ENCODE data around the gene EXD1. TPM values are rescaled to one million over a fixed set of nuclear protein-coding genes. Genes with fewer than 3 reads are reported as not detected.

EXD1 gene
- total and polyA plus RNA-seq, 9 of the 15 experiments (the other 6 are each of a cell fraction or from before 2014, with no cell fraction given), result not detected

- TF ChIP-seq MXI1 (IDR thresholded peaks at IDR 0.05; ENCODE audit: low read depth, low read length) (no peak), SMC3 (conservative IDR thresholded peaks at IDR 0.05; ENCODE audit: insufficient read depth, low read depth, low read length) (no peak), CBX5 (IDR thresholded peaks at IDR 0.05; ENCODE audit: borderline replicate concordance, low read depth) (no peak), CBFB (CRISPR knock-in tag; IDR thresholded peaks at IDR 0.05) (no peak), CUX1 (CRISPR knock-in tag; IDR thresholded peaks at IDR 0.05) (no peak), CREB3 (tag; conservative IDR thresholded peaks at IDR 0.05; ENCODE audit: low read depth) (no peak), HMG20A (CRISPR knock-in tag; conservative IDR thresholded peaks at IDR 0.05) (no peak), RBBP5 (IDR thresholded peaks at IDR 0.05; ENCODE audit: borderline replicate concordance, insufficient read depth, low read length, poor library complexity, severe bottlenecking) (no peak), CC2D1A (IDR thresholded peaks at IDR 0.05) (no peak), ZNF316 (IDR thresholded peaks at IDR 0.05) (no peak), GABPB2 (CRISPR knock-in tag; conservative IDR thresholded peaks at IDR 0.05) (no peak), BDP1 (IDR thresholded peaks at IDR 0.05; ENCODE audit: insufficient read depth, insufficient read length) (no peak), ETV5 (CRISPR knock-in tag; IDR thresholded peaks at IDR 0.05; ENCODE audit: low read depth) (no peak), THRB (CRISPR knock-in tag; conservative IDR thresholded peaks at IDR 0.05) (no peak), MEIS2 (IDR thresholded peaks at IDR 0.05; ENCODE audit: partially characterized antibody) (no peak), ZNF23 (CRISPR knock-in tag; IDR thresholded peaks at IDR 0.05) (no peak), PTRF (tag; IDR thresholded peaks at IDR 0.05) (no peak), MTA2 (IDR thresholded peaks at IDR 0.05; ENCODE audit: low read depth) (no peak)
- Histone ChIP-seq H2AFZ (ENCODE audit: low read depth, low read length) (no peak overlapping the region), H3K79me2 (ENCODE audit: control insufficient read depth, insufficient read depth, low read length) (no peaks in the 10 kb centered on the region), H3K9ac (ENCODE audit: insufficient read depth in 1 of 2, low read depth in 2 of 2, low read length in 2 of 2) (no peak overlapping the region), H3K4me1 (replicated peaks in 1 of 2; ENCODE audit: control insufficient read depth in 2 of 2, insufficient read depth in 2 of 2, low read length in 2 of 2) (peaks cover 4 to 10% of the 10 kb centered on the region in 2 experiments; a peak in 4 of 5 replicates), H3K4me3 (no peak overlapping the region), H3K9me1 (ENCODE audit: control insufficient read depth, insufficient read depth, low read length) (no peaks in the 10 kb centered on the region), H3K27me3 (ENCODE audit: control insufficient read depth in 2 of 2, insufficient read depth in 2 of 2, low read length in 2 of 2) (no peaks in the 10 kb centered on the region), H3K4me2 (ENCODE audit: insufficient read depth, low read length) (no peak overlapping the region), H4K20me1 (replicated peaks; ENCODE audit: control insufficient read depth, insufficient read depth, low read length) (no peaks in the 10 kb centered on the region), H3K36me3 (ENCODE audit: control insufficient read depth, insufficient read depth, low read length) (peaks cover 43% of the 10 kb centered on the region; the same call in 2 of the 3 replicates), H3K27ac (ENCODE audit: extremely low read depth, low read depth, low read length) (no peak overlapping the region), H3K9me3 (replicated peaks; ENCODE audit: control insufficient read depth, insufficient read depth, low read depth, low read length) (no peaks in the 10 kb centered on the region)
- intact Hi-C loops (cut with micrococcal nuclease) (no loop called here), in situ Hi-C loops (cut with MboI) (no loop called here)
- WGBS (ENCODE audit: insufficient coverage, low coverage, missing lambda C conversion rate), result 96% methylated on average over 5 of the region's 5 CpGs
- FAIRE-seq (no peak), ATAC-seq (no peak), DNase-seq (ENCODE audit: extremely low read depth in 1 of 4, low spot score in 3 of 4) (no peak)
- ChIA-PET POLR2A (interaction anchor here (0.6 kb wide), 1 partner anchor 11 kb away, joined by 3 read pairs; no protein-coding TSS in a partner anchor), CTCF (ENCODE audit: low intra/inter-chr PET ratio) (no interaction called here)
- no TSS peak for BruUV-seq (replicated peaks)
These were observed 26.1 kb upstream of the EXD1 start for GRCh38 chr15:41256577-41257038.

Measured in K562 (cell line).